ENCODE measurements around the gene MAP2K4.

The MAP2K4 gene

DNA sequence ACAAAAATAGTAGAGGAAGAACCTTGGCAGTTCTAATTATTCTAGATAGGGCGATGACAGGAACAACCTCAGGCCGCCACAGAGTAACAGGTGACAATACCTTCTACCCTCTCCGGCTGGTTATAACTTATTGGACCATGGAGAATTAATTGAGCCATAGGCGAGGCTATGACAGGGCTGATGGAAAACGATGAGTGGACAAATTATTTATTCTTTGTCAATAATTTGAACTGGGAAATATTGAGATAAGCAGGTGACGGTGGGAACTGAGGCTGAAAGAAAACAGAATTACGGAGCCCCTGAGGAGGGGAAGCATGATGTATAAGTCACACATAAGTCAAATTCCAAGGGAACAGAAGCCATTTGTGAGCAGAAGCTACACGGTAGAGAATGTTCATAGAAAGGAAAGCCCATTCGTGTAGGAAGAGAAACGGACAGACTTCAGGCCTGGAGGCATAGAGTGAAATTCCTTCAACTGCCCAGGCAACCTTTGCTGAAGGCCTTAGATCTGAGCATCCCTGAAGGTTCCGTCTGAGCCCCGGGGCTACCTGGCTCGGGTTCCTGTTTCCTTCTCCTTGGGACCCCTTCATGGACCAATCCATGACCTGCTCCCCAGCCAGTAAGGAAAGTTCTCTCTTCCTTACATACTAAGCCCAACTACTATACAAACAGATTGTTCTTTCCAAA lies 158.1 kb downstream of the MAP2K4 start:
- ATAC-seq = no peak

- no peak for ATAC-seq
These were observed 160.1 kb downstream of the MAP2K4 start for GRCh38 chr17:12180644-12181261.

DNA sequence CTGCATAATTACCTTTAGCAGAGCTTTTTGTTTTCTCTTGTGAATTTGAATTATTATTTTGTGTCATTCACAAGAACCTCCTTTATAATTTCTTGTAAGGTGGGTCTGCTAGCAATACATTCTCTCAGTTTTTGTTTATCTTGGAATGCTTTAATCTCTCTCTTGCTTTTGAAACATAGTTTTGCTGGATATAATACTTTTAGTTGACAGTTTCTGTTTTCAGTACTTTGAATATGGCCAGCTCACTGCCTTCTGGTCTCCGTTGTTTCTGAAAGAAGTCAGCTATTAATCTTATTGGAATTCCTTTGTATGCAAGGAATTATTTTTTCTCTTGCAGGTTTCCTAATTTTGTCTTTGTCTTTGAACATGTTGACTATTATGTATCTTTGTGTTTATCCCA lies 167.0 kb downstream of the MAP2K4 start:
- ATAC-seq = no peak

DNA sequence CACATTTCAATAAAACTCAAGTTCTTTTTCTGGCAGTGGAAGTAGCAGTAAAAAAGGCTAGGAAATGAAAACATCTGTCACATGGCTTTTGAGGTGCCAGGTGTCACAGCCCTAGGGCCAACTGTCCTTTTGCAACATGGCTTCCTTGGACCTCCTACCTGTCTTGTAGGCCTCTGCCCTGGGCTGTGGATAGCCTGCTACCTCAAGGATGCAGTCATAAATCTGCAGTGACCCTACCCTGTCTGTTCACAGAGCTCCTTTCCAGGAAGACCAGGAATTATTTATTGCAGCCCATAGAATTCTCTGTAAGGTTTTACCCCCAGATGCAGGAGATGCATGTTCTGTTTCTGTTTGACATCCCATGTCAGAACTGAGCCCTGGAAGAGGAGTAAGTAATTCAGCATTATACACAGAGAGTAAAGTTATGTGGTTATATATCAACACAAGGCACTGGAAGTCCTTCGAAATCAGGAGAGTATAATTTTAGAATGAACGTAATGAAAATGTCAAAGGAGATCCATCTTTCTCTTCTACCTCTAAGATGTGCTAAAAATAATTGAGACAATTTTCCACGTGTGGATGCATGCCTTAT lies 172.6 kb downstream of the MAP2K4 start:
- ATAC-seq = no peak

All from activated CD4-positive, CD25-positive, alpha-beta regulatory T cell treated with anti-CD3 and anti-CD28 coated beads, Interleukin-2, amount 50 U/mL, for 24 hours (primary cell).